ENCODE data around the gene AXIN2.
A peak's percentile ranks its signal among the peaks of the same experiment; 100 is the strongest.

The AXIN2 gene

GRCh38 chr17:65561452-65562205 is at the start of gene AXIN2:
Gene AXIN2, minus strand, starts transcription at chr17:65561648. Its CDS starts 3,028 bp downstream, at chr17:65558620.
- peaks cover 0 to 18% of the 10 kb centered on the region in 2 experiments; a peak in 1 of 3 replicates for H3K36me3 ChIP-seq (ENCODE audit: control insufficient read depth in 2 of 2, insufficient read depth in 1 of 2, low read length in 2 of 2)
- no peaks in the 10 kb centered on the region for H3K9me3 ChIP-seq (ENCODE audit: control insufficient read depth, insufficient read depth, low read depth, low read length)
- ChIA-PET CTCF (no interaction called here), POLR2A (no interaction called here)
- H3K4me1 ChIP-seq (ENCODE audit: control insufficient read depth, insufficient read depth, low read length), result peaks cover 8% of the 10 kb centered on the region; the same call in 1 of the 2 replicates
- H3K4me3 ChIP-seq (ENCODE audit: low read depth, low read length), result peak within 1 kb of the TSS; percentile 66
- H3K27ac ChIP-seq (ENCODE audit: extremely low read depth, low read depth, low read length), result peak within 1 kb of the TSS; percentile 96
- TF ChIP-seq ZBTB11 (tag by site-specific recombination; conservative IDR thresholded peaks at IDR 0.05; ENCODE audit: low read depth) (peak; percentile 65), EGR2 (tag by site-specific recombination; IDR thresholded peaks at IDR 0.05; ENCODE audit: low read depth) (peak; percentile 70), ZNF341 (tag by site-specific recombination; IDR thresholded peaks at IDR 0.05; ENCODE audit: low read depth) (0 out of 2 replicates have a peak, but pooled peaks have one; percentile 20), ZNF692 (tag by site-specific recombination; IDR thresholded peaks at IDR 0.05) (0 out of 2 replicates have a peak, but pooled peaks have one; percentile 25), SP2 (tag by site-specific recombination; IDR thresholded peaks at IDR 0.05) (peak; percentile 45), ZXDB (tag by site-specific recombination; IDR thresholded peaks at IDR 0.05) (0 out of 2 replicates have a peak, but pooled peaks have one; percentile 52), ZNF398 (tag by site-specific recombination; IDR thresholded peaks at IDR 0.05) (no peak), GLIS2 (tag by site-specific recombination; IDR thresholded peaks at IDR 0.05) (peak; percentile 62; the same call in 1 of the 2 replicates), ZNF18 (tag by site-specific recombination; IDR thresholded peaks at IDR 0.05) (no peak), ZNF639 (tag by site-specific recombination; IDR thresholded peaks at IDR 0.05) (no peak), ZNF211 (tag by site-specific recombination; IDR thresholded peaks at IDR 0.05; ENCODE audit: low read depth) (no peak), ZNF600 (tag by site-specific recombination; IDR thresholded peaks at IDR 0.05) (peak; percentile 69), ZBTB20 (tag by site-specific recombination; IDR thresholded peaks at IDR 0.05) (peak; percentile 26; the same call in 1 of the 2 replicates), ZNF501 (tag by site-specific recombination; IDR thresholded peaks at IDR 0.05) (0 out of 2 replicates have a peak, but pooled peaks have one; percentile 16), SP7 (tag by site-specific recombination; IDR thresholded peaks at IDR 0.05) (peak; percentile 57; the same call in 1 of the 2 replicates), SCRT2 (tag by site-specific recombination; IDR thresholded peaks at IDR 0.05) (peak; percentile 95), KLF9 (tag by site-specific recombination; IDR thresholded peaks at IDR 0.05; ENCODE audit: low read depth) (peak; percentile 51), OSR2 (tag by site-specific recombination; IDR thresholded peaks at IDR 0.05) (no peak), KLF10 (tag by site-specific recombination; IDR thresholded peaks at IDR 0.05) (peak; percentile 75), ZNF777 (tag by site-specific recombination; IDR thresholded peaks at IDR 0.05; ENCODE audit: borderline replicate concordance) (peak; percentile 39; the same call in 1 of the 2 replicates), ZNF366 (tag by site-specific recombination; conservative IDR thresholded peaks at IDR 0.05) (no peak), TCF7L2 (IDR thresholded peaks at IDR 0.05; ENCODE audit: borderline replicate concordance, low read depth, low read length) (peak; percentile 100), ZFHX2 (tag by site-specific recombination; conservative IDR thresholded peaks at IDR 0.05) (peak; percentile 84), KLF8 (tag by site-specific recombination; IDR thresholded peaks at IDR 0.05) (peak; percentile 67), AEBP2 (tag by site-specific recombination; IDR thresholded peaks at IDR 0.05; ENCODE audit: borderline replicate concordance) (no peak), SCRT1 (tag by site-specific recombination; IDR thresholded peaks at IDR 0.05; ENCODE audit: borderline replicate concordance) (peak; percentile 62; the same call in 1 of the 2 replicates)
